Measurements from ENCODE around the gene VWA2. TPM values are rescaled to one million over a fixed set of nuclear protein-coding genes. Genes with fewer than 3 reads are reported as not detected.

Gene VWA2
- total RNA-seq, 1 experiment from 2014 or later, result 1.6 TPM

DNA sequence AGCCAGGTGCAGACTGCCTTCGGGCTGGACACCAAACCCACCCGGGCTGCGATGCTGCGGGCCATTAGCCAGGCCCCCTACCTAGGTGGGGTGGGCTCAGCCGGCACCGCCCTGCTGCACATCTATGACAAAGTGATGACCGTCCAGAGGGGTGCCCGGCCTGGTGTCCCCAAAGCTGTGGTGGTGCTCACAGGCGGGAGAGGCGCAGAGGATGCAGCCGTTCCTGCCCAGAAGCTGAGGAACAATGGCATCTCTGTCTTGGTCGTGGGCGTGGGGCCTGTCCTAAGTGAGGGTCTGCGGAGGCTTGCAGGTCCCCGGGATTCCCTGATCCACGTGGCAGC lies 50.0 kb downstream of the VWA2 start:
- Histone ChIP-seq H3K9ac (ENCODE audit: extremely low read depth, insufficient read length, low read length) (no peak overlapping the region), H2BK5ac (ENCODE audit: insufficient read length, low read length) (no peak overlapping the region), H2AFZ (ENCODE audit: low read length) (no peak overlapping the region), H3K9me3 (ENCODE audit: control insufficient read depth, low read depth, low read length) (no peaks in the 10 kb centered on the region), H3K79me2 (ENCODE audit: insufficient read depth, low read length) (no peaks in the 10 kb centered on the region), H4K5ac (ENCODE audit: insufficient read length, low read depth, low read length) (no peak overlapping the region), H4K20me1 (ENCODE audit: control insufficient read depth, insufficient read depth, insufficient read length) (no peaks in the 10 kb centered on the region), H2BK12ac (ENCODE audit: insufficient read length, low read depth, low read length) (no peak overlapping the region), H3K23me2 (ENCODE audit: insufficient read length, low read depth, low read length, poor library complexity, severe bottlenecking) (no peaks in the 10 kb centered on the region), H2BK15ac (ENCODE audit: low read depth, low read length) (no peak overlapping the region), H3K4me2 (ENCODE audit: insufficient read depth, insufficient read length, low read length) (no peak overlapping the region), H3K27ac (ENCODE audit: insufficient read length, low read depth, low read length) (no peak overlapping the region), H2BK20ac (ENCODE audit: low read depth, low read length, poor library complexity, severe bottlenecking) (no peak overlapping the region), H2BK120ac (ENCODE audit: low read depth, low read length, poor library complexity, severe bottlenecking) (no peak overlapping the region), H3K27me3 (ENCODE audit: insufficient read depth, low read length) (no peaks in the 10 kb centered on the region), H3K18ac (ENCODE audit: insufficient read length, low read depth, low read length) (no peak overlapping the region), H2AK5ac (ENCODE audit: insufficient read length, low read length) (no peak overlapping the region), H3K56ac (ENCODE audit: insufficient read length, low read depth, low read length) (no peak overlapping the region), H3K4me1 (ENCODE audit: insufficient read depth, low read length) (no peaks in the 10 kb centered on the region), H3K79me1 (ENCODE audit: insufficient read depth, low read depth, low read length, poor library complexity, severe bottlenecking) (no peaks in the 10 kb centered on the region), H3K4ac (ENCODE audit: low read depth, low read length) (no peak overlapping the region), H3T11ph (ENCODE audit: low read length) (no peak overlapping the region), H4K91ac (ENCODE audit: insufficient read length, low read depth, low read length) (no peak overlapping the region), H3K14ac (ENCODE audit: insufficient read depth, low read length) (peak overlapping the region; percentile 2; the same call in 1 of the 2 replicates), H4K8ac (replicated peaks; ENCODE audit: insufficient read length, low read depth, low read length) (no peak overlapping the region), H3K23ac (ENCODE audit: insufficient read length, low read depth, low read length) (no peak overlapping the region)
- Mint-ChIP-seq H3K4me1 (no peaks in the 10 kb centered on the region), H3K9me3 (no peaks in the 10 kb centered on the region; a peak in 1 of 5 replicates), H3K36me3 (ENCODE audit: insufficient read depth in 1 of 3, low read depth in 3 of 3) (no peaks in the 10 kb centered on the region), H3K27ac (no peak overlapping the region), H3K4me3 (no peak overlapping the region), H3K27me3 (ENCODE audit: low read depth) (peaks cover 2% of the 10 kb centered on the region; the same call in 1 of the 2 replicates)
- TF ChIP-seq, protein P1, sequence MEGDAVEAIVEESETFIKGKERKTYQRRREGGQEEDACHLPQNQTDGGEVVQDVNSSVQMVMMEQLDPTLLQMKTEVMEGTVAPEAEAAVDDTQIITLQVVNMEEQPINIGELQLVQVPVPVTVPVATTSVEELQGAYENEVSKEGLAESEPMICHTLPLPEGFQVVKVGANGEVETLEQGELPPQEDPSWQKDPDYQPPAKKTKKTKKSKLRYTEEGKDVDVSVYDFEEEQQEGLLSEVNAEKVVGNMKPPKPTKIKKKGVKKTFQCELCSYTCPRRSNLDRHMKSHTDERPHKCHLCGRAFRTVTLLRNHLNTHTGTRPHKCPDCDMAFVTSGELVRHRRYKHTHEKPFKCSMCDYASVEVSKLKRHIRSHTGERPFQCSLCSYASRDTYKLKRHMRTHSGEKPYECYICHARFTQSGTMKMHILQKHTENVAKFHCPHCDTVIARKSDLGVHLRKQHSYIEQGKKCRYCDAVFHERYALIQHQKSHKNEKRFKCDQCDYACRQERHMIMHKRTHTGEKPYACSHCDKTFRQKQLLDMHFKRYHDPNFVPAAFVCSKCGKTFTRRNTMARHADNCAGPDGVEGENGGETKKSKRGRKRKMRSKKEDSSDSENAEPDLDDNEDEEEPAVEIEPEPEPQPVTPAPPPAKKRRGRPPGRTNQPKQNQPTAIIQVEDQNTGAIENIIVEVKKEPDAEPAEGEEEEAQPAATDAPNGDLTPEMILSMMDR (conservative IDR thresholded peaks at IDR 0.05), result no peak
- no CpG with 5 or more reads among the region's 16 CpGs for WGBS (ENCODE audit: extremely low coverage, insufficient read length, low lambda C conversion rate)
- no peak for DNase-seq
